NCI-H2196 treated with DMSO at 0.1 percent for 48 hours (cell line): ENCODE data around the gene TEAD1.
A peak's percentile ranks its signal among the peaks of the same experiment; 100 is the strongest.

Experiments used
- DNase-seq: peaks from one replicate; lab custom pipeline; 2025; ENCODE audit not compliant: unreplicated experiment; lab: John Stamatoyannopoulos, UW

The TEAD1 gene

GRCh38 chr11:12829540-12830314 lies 155.5 kb downstream of the TEAD1 start:
- DNase-seq: no peak

- DNase-seq: no peak
Observed at GRCh38 chr11:12831471-12832202, 157.4 kb downstream of the TEAD1 start.

- no peak for DNase-seq
Observed at GRCh38 chr11:12832480-12833224, 158.4 kb downstream of the TEAD1 start.

GRCh38 chr11:12834166-12834565 lies 159.9 kb downstream of the TEAD1 start:
- DNase-seq: no peak

- no peak for DNase-seq
Observed at GRCh38 chr11:12834630-12835029, 160.4 kb downstream of the TEAD1 start.

- no peak for DNase-seq
Observed at GRCh38 chr11:12835286-12835685, 161.1 kb downstream of the TEAD1 start.

GRCh38 chr11:12838463-12839123 lies 164.4 kb downstream of the TEAD1 start:
- no peak for DNase-seq

GRCh38 chr11:12840871-12841660 lies 166.8 kb downstream of the TEAD1 start:
- DNase-seq: no peak

GRCh38 chr11:12841946-12842630 lies 167.9 kb downstream of the TEAD1 start:
- peak; percentile 59 for DNase-seq

GRCh38 chr11:12842933-12843636 lies 168.9 kb downstream of the TEAD1 start:
- peak; percentile 19 for DNase-seq

- DNase-seq: no peak
Observed at GRCh38 chr11:12845163-12845562, 170.9 kb downstream of the TEAD1 start.

- DNase-seq: peak; percentile 87
Observed at GRCh38 chr11:12845739-12846358, 171.6 kb downstream of the TEAD1 start.

GRCh38 chr11:12846786-12847615 lies 172.8 kb downstream of the TEAD1 start:
- no peak for DNase-seq

- no peak for DNase-seq
Observed at GRCh38 chr11:12848413-12848812, 174.2 kb downstream of the TEAD1 start.

- no peak for DNase-seq
Observed at GRCh38 chr11:12853325-12853651, 179.1 kb downstream of the TEAD1 start.

GRCh38 chr11:12853652-12854296 lies 179.6 kb downstream of the TEAD1 start:
- DNase-seq: no peak

- DNase-seq: no peak
Observed at GRCh38 chr11:12854297-12854661, 180.1 kb downstream of the TEAD1 start.

GRCh38 chr11:12854829-12855228 lies 180.6 kb downstream of the TEAD1 start:
- DNase-seq: no peak
